Natural killer cell (primary cell): Measurements from ENCODE around the gene LPAR3. TPM values are rescaled to one million over a fixed set of nuclear protein-coding genes. Genes with fewer than 3 reads are reported as not detected.

Experiments used
- ATAC-seq, 3 donors: fragments of 150-1000 bp in 2 of 3; fragments of 200-7000 bp in 1 of 3; cut with Tn5 transposase; 1 replicate in 1 of 3; 2 replicates in 2 of 3; pipeline ENCODE4 v1.10.0; 2021; ENCODE audit warnings: mild to moderate bottlenecking in 2 of 3, moderate library complexity in 2 of 3
- DNase-seq, 2 donors: peaks; one replicate each; pipeline versions ENCODE4 v3.0.0 to v3.0.0-alpha.2; 2013 to 2021; ENCODE audit warnings: mixed read lengths in 1 of 2
- H3K27ac ChIP-seq: one replicate; pipeline ENCODE4 v1.5.1; 2013; ENCODE audit warnings: mild to moderate bottlenecking, low read length
- H3K27me3 ChIP-seq: one replicate; pipeline ENCODE4 v1.6.1; 2013; ENCODE audit warnings: low read length; ENCODE audit not compliant: control insufficient read depth, insufficient read depth
- H3K36me3 ChIP-seq: one replicate; pipeline ENCODE4 v1.6.1; 2013; ENCODE audit warnings: low read length; ENCODE audit not compliant: control insufficient read depth, insufficient read depth
- H3K4me1 ChIP-seq: one replicate; pipeline ENCODE4 v1.6.1; 2013; ENCODE audit warnings: low read length; ENCODE audit not compliant: control insufficient read depth, insufficient read depth
- H3K4me3 ChIP-seq: one replicate; pipeline ENCODE4 v1.5.1; 2013; ENCODE audit warnings: low read length
- H3K9me3 ChIP-seq: one replicate; pipeline ENCODE4 v1.6.1; 2013; ENCODE audit warnings: low read length; ENCODE audit not compliant: control insufficient read depth, insufficient read depth
- H3K27ac Mint-ChIP-seq, 2 donors: one replicate each; pipeline ENCODE4 v1.8.0; 2022; ENCODE audit warnings: mild to moderate bottlenecking in 2 of 2, mixed read lengths in 2 of 2, moderate library complexity in 1 of 2
- H3K27me3 Mint-ChIP-seq, 2 donors: one replicate each; pipeline ENCODE4 v1.8.0; 2022; ENCODE audit warnings: low read depth in 2 of 2, mixed read lengths in 2 of 2
- H3K36me3 Mint-ChIP-seq: one replicate; pipeline ENCODE4 v1.8.0; 2022; ENCODE audit warnings: mixed read lengths
- H3K4me1 Mint-ChIP-seq, 2 donors: one replicate each; pipeline ENCODE4 v1.8.0; 2022; ENCODE audit warnings: mixed read lengths in 2 of 2
- H3K4me3 Mint-ChIP-seq: one replicate; pipeline ENCODE4 v1.8.0; 2022; ENCODE audit warnings: mild to moderate bottlenecking, moderate library complexity, mixed read lengths
- H3K9me3 Mint-ChIP-seq, 2 donors: one replicate each; pipeline ENCODE4 v1.8.0; 2022; ENCODE audit warnings: mixed read lengths in 2 of 2
- CTCF ChIP-seq: fragments of 200-600 bp; IDR thresholded peaks from one replicate; pipeline ENCODE4 v1.8.0; 2022; ENCODE audit warnings: antibody characterized with exemption
- whole genome bisulfite sequencing: methylation state at CpG from one replicate; pipeline ENCODE4 v1.1.7; 2013; ENCODE audit warnings: missing lambda C conversion rate; ENCODE audit not compliant: insufficient coverage; 5-methylcytosine and 5-hydroxymethylcytosine counted together
- intact Hi-C: fragments of 100-400 bp; cut with micrococcal nuclease; formaldehyde crosslinking; loops from one replicate; pipeline ENCODE4 v1.14.2; 2022
- total RNA-seq, 4 donors: library from RNA; stranded (reverse); fragments of 120-200 nt in 1 of 4; gene quantifications; one replicate each; pipeline versions ENCODE4 v1.2.3 to v1.2.4, GENCODE V29; 2013 to 2022

LPAR3 gene
- total RNA-seq, 3 donors from 2014 or later (not counting 1 experiment from before 2014, with no cell fraction given), result 0.48 to 0.64 TPM; not detected in 1

GRCh38 chr1:84789014-84789413 is 104.0 kb downstream of the LPAR3 start:
- peaks cover 17 to 19% of the 10 kb centered on the region in 2 donors for H3K27me3 Mint-ChIP-seq
- TF ChIP-seq CTCF, result no peak
- no peaks in the 10 kb centered on the region for H3K36me3 ChIP-seq
- H3K9me3 Mint-ChIP-seq, result no peaks in the 10 kb centered on the region
- H3K27ac ChIP-seq, result no peak overlapping the region
- no peaks in the 10 kb centered on the region for H3K4me1 ChIP-seq
- H3K27me3 ChIP-seq, result no peaks in the 10 kb centered on the region
- no peak overlapping the region for H3K4me3 ChIP-seq
- H3K9me3 ChIP-seq, result no peaks in the 10 kb centered on the region
- H3K4me3 Mint-ChIP-seq, result no peak overlapping the region
- no peaks in the 10 kb centered on the region for H3K4me1 Mint-ChIP-seq
- no peak for DNase-seq
- WGBS, result 88% methylated on average over 3 of the region's 3 CpGs
- no peaks in the 10 kb centered on the region for H3K36me3 Mint-ChIP-seq
- H3K27ac Mint-ChIP-seq, result no peak overlapping the region
- intact Hi-C loops, result no loop called here
- ATAC-seq, result no peak

- Mint-ChIP-seq H3K27me3 (peaks cover 8 to 16% of the 10 kb centered on the region in 2 donors), H3K4me3 (no peak overlapping the region), H3K36me3 (no peaks in the 10 kb centered on the region), H3K4me1 (peaks cover 10 to 17% of the 10 kb centered on the region in 2 donors), H3K9me3 (no peaks in the 10 kb centered on the region), H3K27ac (no peak overlapping the region)
- Histone ChIP-seq H3K36me3 (no peaks in the 10 kb centered on the region), H3K27me3 (no peaks in the 10 kb centered on the region), H3K9me3 (no peaks in the 10 kb centered on the region), H3K27ac (no peak overlapping the region), H3K4me3 (no peak overlapping the region), H3K4me1 (peaks cover 10% of the 10 kb centered on the region)
- TF ChIP-seq CTCF, result no peak
- WGBS, result 98% methylated on average over 4 of the region's 4 CpGs
- DNase-seq (no peak), ATAC-seq (no peak)
- intact Hi-C loops, result no loop called here
Observed at GRCh38 chr1:84785271-84786036, 107.6 kb downstream of the LPAR3 start.

GRCh38 chr1:84782881-84783280 is 110.1 kb downstream of the LPAR3 start:
- H3K27ac Mint-ChIP-seq, result no peak overlapping the region
- ATAC-seq, result no peak
- no peaks in the 10 kb centered on the region for H3K9me3 Mint-ChIP-seq

More at GRCh38 chr1:84782881-84783280, 110.1 kb downstream of the LPAR3 start:
- H3K27me3 ChIP-seq, result no peaks in the 10 kb centered on the region
- H3K4me1 ChIP-seq, result peaks cover 25% of the 10 kb centered on the region
- Mint-ChIP-seq H3K36me3 (no peaks in the 10 kb centered on the region), H3K4me1 (peaks cover 21 to 31% of the 10 kb centered on the region in 2 donors), H3K4me3 (no peak overlapping the region), H3K27me3 (peaks cover 0 to 6% of the 10 kb centered on the region in 2 donors)
- H3K9me3 ChIP-seq, result no peaks in the 10 kb centered on the region
- intact Hi-C loops, result no loop called here
- DNase-seq, result no peak
- H3K4me3 ChIP-seq, result no peak overlapping the region
- H3K27ac ChIP-seq, result no peak overlapping the region
- no peak for TF ChIP-seq CTCF
- 73% methylated on average over 6 of the region's 6 CpGs for WGBS
- H3K36me3 ChIP-seq, result no peaks in the 10 kb centered on the region
